ENCODE results near the gene MTFR1L.

The MTFR1L gene

DNA sequence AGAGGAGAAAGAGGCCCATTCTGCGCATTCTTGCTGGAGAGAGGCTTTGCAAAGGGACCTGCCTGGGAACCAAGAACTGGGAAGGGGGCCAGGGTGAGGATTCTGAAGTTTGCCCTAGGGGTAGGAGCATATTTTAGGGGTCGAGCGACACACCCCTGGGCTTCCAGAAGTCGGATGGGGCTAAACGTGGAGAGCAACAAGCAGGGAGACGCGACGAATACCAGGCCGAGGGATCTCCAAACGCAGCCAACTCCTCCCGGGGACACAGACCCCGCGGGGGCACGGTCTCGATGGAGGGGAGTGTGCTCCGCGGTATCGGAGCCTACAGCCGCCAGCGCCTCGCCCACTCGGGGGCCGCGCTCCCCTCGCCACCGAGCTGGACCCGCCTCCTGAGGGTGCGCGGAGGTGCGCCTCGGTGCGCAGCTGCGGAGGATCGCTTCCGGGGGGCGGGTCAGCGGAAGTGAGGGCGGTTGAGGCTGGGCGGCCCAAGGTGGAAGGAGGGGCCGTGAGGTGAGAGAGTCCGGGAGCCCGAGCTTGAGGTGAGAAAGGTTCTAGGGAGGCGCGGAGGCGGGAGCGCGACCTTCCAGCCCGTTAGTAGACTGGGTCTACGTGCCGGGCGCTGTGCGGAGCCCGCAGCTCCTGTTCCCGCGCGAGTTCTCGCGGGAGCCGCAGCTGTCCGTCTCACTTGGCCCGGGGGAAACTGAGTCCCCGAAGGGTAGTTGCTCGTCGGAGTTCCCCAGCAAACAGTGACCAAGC is at the start of gene MTFR1L:
Gene MTFR1L (plus strand): TSS at position 464 of the 756 bp plus-strand sequence. CDS start 3,151 bp downstream, outside the sequence.
- DNase-seq: peak; percentile 93

DNA sequence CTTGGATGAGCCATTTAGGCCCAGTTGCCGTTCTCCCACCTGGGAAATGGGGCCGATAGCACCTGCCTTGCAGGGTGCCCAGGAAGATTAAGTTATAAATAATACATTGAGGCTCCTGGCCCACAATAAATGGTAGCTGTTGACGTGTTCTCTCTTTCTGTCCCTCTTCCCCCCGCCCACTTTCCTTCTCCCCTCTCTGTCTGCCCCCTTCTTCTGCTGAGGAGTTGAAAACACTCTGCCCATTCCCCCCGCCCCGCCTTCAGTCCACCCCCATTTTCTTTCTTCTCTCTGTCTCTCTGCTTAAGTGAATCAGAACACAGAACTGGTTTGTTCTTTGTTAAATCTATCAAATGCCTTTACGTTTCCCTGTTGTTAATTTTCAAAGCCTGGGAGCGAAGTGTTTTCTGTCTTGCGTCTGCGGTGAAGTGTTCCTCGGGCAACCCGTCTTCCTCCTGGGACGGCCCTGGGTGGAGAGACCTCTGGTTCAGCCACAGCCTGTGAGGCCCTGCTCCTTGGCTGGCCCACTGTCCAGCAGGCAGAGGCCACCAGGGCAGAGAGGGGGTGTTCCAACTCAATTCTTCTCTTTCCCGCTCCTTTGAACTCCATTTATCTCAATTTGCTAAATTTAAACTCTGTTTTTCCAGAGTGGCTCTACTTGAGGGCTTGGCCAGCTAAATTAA is 49.1 kb upstream of the MTFR1L start:
- no peak for DNase-seq

GRCh38 chr1:25771221-25772114 is 48.3 kb upstream of the MTFR1L start:
- DNase-seq: peak; percentile 27

- DNase-seq: no peak
Measured at GRCh38 chr1:25772164-25772563, 47.6 kb upstream of the MTFR1L start.

- DNase-seq: no peak
Measured at GRCh38 chr1:25772692-25773245, 47.0 kb upstream of the MTFR1L start.

- DNase-seq: no peak
Measured at GRCh38 chr1:25773441-25774125, 46.2 kb upstream of the MTFR1L start.

GRCh38 chr1:25774206-25774803 is 45.4 kb upstream of the MTFR1L start:
- DNase-seq: no peak

DNA sequence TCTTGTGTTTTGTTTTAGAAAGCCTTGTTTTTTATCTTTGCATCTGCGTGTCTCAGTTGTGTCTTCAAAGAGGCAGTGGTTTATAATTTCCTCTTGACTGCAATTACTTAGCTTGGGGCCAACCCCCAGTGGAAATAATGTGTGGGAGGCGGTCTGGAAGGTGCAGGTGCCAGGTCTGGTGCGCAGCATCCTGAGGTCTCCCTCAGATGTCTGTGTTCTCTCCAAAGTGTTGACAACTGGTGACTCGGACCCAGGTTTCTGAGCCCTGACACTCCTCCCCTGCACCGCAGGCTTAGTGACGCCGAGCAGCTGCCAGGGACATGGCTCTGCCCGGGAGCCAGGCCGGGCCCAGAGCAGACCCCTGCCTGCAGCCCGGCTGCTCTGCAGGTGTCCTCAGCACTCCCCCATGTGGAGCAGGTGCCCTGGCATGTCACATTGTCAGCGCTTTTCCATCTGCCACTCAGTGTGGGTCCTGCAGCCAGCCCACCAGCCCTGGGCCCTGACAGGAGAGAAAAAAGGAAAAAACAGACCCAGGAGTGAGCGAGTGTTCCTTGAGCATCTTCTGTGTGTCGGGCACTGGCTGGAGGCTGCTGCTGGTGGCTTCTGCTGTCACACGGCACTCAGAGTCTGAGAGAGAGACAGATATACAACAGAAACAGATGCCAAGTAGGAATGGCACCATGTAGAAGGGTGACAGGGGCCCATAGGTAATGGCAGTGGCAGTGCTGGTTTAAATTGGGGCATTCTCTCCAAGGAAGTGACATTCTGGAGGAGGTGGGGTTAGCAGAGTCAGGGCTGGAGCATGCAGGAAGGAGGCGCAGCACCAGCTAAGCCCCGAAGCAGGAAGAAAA is 44.6 kb upstream of the MTFR1L start:
- DNase-seq: peak; percentile 69

GRCh38 chr1:25779388-25779787 is 40.4 kb upstream of the MTFR1L start:
- no peak for DNase-seq

- DNase-seq: no peak
Measured at GRCh38 chr1:25779894-25780293, 39.9 kb upstream of the MTFR1L start.

GRCh38 chr1:25780318-25781129 is 39.2 kb upstream of the MTFR1L start:
- DNase-seq: no peak

DNA sequence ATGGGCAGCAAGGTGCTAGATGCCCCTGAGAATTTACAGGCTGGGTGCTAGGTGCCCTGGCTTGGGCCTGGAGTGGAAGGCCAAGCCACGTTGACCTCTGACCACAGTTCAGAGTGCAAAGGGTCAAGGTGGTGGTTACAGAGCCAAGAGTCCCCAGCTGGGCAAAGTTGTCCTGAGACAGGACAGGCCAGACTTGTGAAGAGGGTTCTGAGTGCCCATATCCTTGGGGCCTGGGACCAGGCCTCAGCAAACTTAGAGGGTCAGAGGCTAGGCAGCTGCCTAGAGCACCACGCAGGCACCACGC is 38.7 kb upstream of the MTFR1L start:
- DNase-seq: no peak

- DNase-seq: no peak
Measured at GRCh38 chr1:25782608-25783201, 37.0 kb upstream of the MTFR1L start.

DNA sequence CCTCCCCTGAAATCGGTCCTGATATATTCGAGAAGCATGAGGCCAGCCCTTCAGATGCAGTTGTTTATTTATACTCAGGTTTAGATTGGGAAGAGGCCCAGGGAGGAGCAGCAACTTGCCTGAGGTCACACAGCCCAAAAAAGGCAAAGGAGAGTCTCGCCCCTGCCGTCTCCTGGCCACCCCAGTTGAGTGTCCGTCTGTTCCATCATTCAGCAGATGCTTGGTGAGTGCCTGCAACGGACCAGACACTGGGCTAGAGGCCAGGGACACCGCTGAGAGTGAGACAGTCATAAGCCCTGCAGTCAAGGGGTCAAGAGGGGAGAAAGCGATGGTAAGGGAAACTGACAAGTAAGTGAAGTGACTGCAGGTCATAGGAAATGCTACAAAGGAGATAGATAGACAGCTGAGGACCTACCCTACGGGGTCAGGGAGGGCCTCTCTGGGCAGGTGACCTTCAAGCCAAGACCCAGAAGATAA is 35.1 kb upstream of the MTFR1L start:
- no peak for DNase-seq

- DNase-seq: no peak
Measured at GRCh38 chr1:25785333-25786067, 34.3 kb upstream of the MTFR1L start.

GRCh38 chr1:25786887-25787759 is 32.6 kb upstream of the MTFR1L start:
- no peak for DNase-seq

- DNase-seq: no peak
Measured at GRCh38 chr1:25787760-25788166, 32.0 kb upstream of the MTFR1L start.

- DNase-seq: no peak
Measured at GRCh38 chr1:25790472-25790871, 29.3 kb upstream of the MTFR1L start.
